AG09309 (cell line): ENCODE data around the gene PAF1.

Experiments
- DNase-seq: peaks from one replicate; pipeline ENCODE4 v3.0.0-alpha.2; 2010; ENCODE audit warnings: low read depth
- H3K4me3 ChIP-seq: 2 replicates; pipeline ENCODE4 v1.5.1; 2011; ENCODE audit warnings: mild to moderate bottlenecking, low read depth, low read length, moderate library complexity; ENCODE audit not compliant: control insufficient read depth
- TF ChIP-seq, protein P1 (sequence below): IDR thresholded peaks from 2 replicates; pipeline ENCODE4 v1.5.1; 2011; ENCODE audit warnings: mild to moderate bottlenecking, low read depth, low read length, inconsistent platforms; ENCODE audit not compliant: insufficient read depth, control insufficient read depth; ENCODE audit errors: missing control alignments

The PAF1 gene

DNA sequence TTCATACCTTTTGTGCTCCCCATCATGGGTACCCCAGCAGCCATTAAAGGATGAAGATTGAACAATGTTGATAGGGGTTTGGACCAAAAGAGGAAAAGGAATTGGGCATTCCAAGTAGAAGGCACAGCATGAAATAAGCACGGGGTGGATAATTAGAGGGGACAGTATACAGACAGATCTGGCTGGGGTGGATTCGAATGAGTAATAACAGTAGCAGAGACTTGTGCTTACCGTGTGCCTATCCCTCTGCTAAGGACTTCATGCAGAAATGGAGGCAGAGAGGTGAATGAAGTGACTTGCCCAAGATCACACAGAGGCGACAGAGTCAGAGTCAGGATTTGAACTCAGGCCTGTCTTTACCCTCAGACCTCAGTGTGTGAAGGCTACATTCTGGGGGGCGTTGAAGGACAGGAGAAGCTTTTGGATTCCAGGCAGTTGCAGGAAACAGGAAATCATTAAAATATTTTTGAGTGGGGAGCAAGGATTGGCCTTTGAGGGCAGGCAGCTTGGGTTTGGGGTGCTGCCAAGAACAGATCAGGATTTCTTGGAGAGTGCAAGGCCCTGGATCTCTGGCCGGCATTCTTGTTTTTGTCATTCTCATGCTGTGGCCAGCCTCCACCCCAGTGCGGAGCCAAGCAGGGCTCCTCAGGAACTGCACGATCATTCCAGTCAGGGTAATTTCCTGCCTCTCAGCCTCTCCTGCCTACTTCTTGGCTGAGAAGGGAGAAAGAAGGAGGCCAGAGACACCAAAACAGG lies 18.7 kb downstream of the PAF1 start:
- peak; percentile 94 for DNase-seq
- TF ChIP-seq, protein P1, sequence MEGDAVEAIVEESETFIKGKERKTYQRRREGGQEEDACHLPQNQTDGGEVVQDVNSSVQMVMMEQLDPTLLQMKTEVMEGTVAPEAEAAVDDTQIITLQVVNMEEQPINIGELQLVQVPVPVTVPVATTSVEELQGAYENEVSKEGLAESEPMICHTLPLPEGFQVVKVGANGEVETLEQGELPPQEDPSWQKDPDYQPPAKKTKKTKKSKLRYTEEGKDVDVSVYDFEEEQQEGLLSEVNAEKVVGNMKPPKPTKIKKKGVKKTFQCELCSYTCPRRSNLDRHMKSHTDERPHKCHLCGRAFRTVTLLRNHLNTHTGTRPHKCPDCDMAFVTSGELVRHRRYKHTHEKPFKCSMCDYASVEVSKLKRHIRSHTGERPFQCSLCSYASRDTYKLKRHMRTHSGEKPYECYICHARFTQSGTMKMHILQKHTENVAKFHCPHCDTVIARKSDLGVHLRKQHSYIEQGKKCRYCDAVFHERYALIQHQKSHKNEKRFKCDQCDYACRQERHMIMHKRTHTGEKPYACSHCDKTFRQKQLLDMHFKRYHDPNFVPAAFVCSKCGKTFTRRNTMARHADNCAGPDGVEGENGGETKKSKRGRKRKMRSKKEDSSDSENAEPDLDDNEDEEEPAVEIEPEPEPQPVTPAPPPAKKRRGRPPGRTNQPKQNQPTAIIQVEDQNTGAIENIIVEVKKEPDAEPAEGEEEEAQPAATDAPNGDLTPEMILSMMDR: no peak

DNA sequence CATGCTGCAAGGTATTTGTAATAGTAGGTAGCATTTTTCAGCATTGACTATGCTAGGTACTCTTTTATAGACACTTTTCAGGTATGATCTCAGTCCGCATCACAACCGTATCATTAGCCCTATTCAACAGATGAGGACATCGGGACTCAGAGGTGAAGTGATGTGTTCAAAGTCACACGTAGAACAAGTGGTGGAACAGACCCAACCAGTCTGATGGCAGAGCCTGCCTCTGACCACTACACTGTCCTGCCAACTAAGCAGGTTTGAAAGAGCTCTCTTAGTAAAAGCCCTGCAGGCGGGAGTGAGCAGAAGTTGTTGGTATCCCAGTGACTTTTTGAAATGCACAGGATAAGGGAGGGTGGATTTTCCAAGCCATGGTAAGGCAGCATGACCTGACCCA lies 20.2 kb downstream of the PAF1 start:
- TF ChIP-seq, protein P1: no peak
- no peak for DNase-seq
- no peak overlapping the region for H3K4me3 ChIP-seq

More for the DNA sequence above, 18.7 kb downstream of the PAF1 start:
- no peak overlapping the region for H3K4me3 ChIP-seq

DNA sequence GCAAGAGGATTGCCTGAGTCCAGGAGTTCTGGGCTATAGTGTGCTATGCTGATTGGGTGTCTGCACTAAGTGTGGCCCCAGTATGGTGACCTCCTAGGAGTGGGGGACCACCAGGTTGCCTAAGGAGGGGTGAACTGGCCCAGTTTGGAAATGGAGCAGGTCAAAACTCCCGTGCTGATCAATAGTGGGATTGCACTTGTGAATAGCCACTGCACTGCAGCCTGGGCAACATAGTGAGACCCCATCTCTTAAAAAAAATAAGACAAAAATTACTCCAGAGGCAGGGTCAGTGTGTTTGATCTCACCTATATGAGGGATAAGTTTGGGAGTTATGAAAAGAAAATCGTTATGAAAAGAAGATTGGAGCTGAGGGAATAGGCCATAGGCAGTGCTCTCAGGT lies 21.7 kb downstream of the PAF1 start:
- TF ChIP-seq, protein P1: no peak
- no peak overlapping the region for H3K4me3 ChIP-seq
- DNase-seq: no peak

DNA sequence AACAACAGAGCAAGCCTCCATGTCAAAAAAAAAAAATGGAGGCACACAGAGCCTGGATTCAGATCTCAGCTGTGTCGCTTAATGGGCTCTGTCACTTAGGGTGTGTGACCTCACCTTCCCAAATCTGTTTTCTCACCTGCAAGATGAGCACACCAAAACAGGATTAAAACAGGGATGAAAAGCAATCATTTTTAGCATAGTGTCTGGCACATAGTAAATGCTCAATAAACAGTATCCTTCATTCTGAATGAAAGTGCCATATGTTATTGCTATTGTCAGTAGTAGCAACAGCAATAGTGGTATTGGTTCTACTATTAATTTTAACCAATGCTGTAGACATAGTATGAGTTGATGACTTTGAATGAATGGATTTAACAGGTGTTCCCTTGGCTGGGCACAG lies 25.4 kb downstream of the PAF1 start:
- TF ChIP-seq, protein P1: no peak
- DNase-seq: no peak
- H3K4me3 ChIP-seq: no peak overlapping the region

DNA sequence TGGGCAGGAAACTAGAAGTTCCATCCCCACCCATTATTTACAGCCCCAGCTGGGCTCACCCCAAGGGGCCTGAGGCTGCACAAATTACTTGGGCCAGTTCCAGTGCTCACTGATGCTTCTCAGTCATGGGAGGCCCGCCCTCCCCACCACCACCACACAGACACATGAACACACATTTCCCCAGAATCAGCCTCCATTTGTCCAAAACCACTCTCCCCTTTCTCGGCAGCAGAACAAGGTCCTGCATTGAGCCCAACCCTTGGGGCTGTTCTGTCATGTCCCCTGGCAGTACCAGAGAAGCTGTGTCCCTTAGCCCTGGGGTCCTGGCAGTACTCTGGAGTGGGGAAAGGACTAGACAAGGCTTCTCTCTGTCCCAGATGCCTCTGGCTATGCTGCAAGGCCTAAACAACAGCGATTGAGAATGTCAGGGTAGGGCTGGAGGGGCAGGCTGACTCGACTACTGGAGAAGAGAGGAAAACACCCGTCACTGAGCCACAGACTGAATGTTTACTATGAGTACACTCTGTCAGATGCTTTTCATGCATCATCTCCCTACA lies 26.9 kb downstream of the PAF1 start:
- TF ChIP-seq, protein P1: no peak
- no peak overlapping the region for H3K4me3 ChIP-seq
- DNase-seq: no peak

DNA sequence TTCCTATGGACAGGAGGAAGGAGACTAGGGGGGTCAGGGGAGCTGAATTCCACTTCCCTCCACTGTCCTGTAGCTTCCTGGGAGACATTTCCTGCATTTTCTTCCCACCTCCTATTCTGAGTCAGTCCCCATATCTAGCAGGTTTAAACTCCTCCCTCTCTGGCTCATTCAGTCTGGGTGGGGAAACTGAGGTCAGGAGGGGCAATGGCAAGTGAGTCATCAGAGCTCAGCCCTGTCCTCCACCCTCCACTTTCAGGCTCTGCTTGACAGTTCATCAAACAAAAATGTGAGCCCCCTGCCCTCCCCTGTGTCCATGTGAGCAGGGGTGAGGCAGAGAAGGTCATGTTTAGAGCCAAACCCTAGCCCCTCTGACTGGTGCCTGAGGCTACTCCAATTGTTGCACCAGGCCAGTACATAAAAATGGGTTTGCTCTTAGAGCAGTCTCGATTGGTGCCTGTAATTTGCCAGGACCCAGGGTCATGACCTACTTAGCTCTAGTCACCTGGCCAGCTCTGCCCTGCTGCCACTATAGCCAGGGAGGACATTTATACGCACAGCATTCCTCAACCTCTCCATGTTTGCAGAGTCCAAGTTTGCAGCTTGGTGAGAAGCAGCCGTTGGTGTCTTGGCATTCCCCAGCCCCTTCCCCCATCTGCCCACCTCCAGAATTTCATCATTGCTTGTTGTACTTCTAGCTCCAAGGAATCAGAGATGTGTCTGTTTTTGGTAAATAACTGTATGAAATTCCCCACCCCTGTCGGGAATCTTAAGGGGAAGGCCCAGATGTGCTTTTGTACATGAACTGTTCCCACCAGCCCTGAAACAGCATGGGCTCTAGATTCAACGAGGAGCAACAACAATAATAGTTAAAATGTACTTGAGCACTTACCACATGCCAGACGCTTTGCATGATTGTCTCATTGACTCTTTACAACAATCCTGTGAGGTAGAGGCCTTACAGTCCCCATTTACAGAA lies 27.9 kb downstream of the PAF1 start:
- DNase-seq: peak; percentile 38
- H3K4me3 ChIP-seq: no peak overlapping the region
- TF ChIP-seq, protein P1: no peak
